Measurements from ENCODE around the gene TMEM45A. TPM values are rescaled to one million over a fixed set of nuclear protein-coding genes. Genes with fewer than 3 reads are reported as not detected.
"Not testable (repeated sequence)": the region's sequence is repeated elsewhere in the genome, so short reads cannot be mapped to it uniquely, and the experiment has no call there.

The TMEM45A gene
- total RNA-seq, 1 experiment from 2014 or later = 21.1 TPM

DNA sequence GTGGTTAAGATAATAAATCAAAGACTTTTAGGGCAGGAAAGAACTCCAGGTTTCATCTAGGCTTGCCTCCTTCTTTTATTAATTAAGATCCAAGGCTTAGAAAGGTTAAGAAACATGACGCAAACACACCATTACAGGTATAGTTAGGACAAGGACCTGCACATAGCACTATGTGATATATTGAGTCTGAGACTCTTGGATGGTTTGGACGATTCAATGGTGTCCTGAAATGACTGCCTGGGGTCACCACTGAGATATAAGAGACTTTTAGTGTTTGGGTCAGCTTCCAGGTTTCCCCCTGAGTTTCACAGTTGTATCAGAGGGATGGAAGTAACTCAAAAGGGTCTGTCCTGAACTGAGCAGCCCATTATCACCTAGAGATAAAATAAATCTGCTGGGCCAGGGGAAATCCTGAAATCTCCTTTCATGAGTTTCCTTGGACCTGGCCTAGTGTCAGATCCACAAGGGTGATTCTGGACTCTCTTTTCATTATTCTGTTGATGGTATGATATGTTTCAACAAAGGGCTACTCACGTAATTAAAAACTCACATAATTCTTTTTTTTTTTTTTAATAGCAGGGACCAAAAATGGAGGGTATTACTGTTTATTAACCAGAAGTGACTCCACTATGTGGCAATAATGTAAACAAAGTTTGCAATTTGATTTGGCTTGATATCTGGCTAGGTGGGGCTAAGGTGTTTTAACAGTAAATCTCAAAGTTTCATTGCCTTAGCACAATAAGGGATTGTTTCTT is 61.4 kb downstream of the TMEM45A start:
- no peak for DNase-seq (ENCODE audit: low read depth, low spot score)
- in situ Hi-C loops (cut with HindIII; ENCODE audit: low pct_unique_long_range_greater_than_20kb, low sequenced_read_pairs) = no loop called here

DNA sequence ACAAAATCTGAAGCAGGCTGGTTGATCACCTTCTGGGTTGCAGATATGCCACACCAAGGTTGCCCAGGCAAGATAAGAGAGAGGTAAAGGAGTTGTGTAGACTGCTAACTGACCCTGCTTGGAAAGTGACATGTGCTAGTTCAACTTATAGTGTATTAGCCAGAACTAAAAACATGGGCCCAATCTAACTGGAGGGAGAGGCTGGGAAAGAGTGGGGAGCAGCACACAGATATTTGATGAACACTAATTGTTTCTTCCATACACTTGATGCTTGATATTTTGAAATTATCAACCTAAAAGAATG is 61.9 kb downstream of the TMEM45A start:
- in situ Hi-C loops (cut with HindIII; ENCODE audit: low pct_unique_long_range_greater_than_20kb, low sequenced_read_pairs) = no loop called here
- DNase-seq (ENCODE audit: low read depth, low spot score) = no peak

- no peak for DNase-seq (ENCODE audit: low read depth, low spot score)
Measured at GRCh38 chr3:100556673-100557310, 64.4 kb downstream of the TMEM45A start.

GRCh38 chr3:100558233-100558632 is 65.8 kb downstream of the TMEM45A start:
- in situ Hi-C loops (cut with HindIII; ENCODE audit: low pct_unique_long_range_greater_than_20kb, low sequenced_read_pairs) = no loop called here
- no peak for DNase-seq (ENCODE audit: low read depth, low spot score)

More at GRCh38 chr3:100556673-100557310, 64.4 kb downstream of the TMEM45A start:
- in situ Hi-C loops (cut with HindIII; ENCODE audit: low pct_unique_long_range_greater_than_20kb, low sequenced_read_pairs) = no loop called here

DNA sequence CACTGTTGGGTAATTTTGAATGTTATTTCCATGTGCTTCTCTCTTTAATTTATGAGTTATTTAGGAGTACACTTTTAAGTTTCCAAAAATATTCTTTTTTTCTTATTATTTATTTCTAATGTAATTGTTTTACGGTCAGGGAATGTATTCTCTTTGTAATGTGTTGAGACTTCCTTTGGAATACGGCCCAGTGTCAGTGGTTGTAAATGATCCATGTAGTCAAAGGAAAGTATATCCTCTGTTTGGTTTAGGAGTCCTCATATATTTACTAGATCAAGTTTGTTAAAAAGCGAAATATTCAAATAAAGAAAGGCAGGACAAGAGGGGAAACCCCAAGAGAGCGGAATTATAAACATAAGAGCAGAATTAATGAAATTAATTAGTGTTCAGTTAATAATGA is 68.0 kb downstream of the TMEM45A start:
- no peak for DNase-seq (ENCODE audit: low read depth, low spot score)

DNA sequence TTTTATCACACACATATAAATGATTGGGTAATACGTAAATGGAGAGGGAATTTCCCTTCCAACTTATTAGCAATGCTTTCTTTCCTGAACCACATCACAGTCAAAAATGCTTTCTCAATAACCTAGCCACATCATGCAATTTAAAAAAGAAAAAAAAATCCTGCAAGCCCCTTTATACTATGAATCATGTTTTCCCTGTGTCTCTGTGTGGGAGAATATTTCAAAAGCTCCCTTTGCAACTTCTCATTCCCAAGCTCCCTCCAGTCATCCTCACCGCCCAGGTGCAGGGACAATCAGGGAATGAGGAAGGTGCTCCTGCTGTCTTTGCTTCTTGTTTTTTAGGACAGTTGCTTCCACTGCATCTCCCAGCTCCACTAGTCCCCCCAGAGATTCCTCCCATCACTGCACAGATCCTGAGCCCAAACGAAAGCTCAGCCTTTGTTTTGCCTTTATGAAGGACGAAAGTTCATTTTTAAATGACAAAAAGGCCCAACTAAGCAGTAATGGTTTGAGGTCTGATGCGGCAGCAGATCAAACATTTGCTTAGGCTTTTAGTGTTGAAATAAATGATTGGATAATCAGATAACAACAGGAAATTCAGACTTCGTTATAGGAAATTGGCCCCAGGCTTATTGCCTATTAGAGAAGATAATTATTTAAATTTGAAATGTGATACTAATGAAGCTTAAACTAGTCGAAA is 69.2 kb downstream of the TMEM45A start:
- DNase-seq (ENCODE audit: low read depth, low spot score) = no peak
- in situ Hi-C loops (cut with HindIII; ENCODE audit: low pct_unique_long_range_greater_than_20kb, low sequenced_read_pairs) = no loop called here

More for the DNA sequence above, 68.0 kb downstream of the TMEM45A start:
- in situ Hi-C loops (cut with HindIII; ENCODE audit: low pct_unique_long_range_greater_than_20kb, low sequenced_read_pairs) = no loop called here

GRCh38 chr3:100562224-100562857 is 69.9 kb downstream of the TMEM45A start:
- in situ Hi-C loops (cut with HindIII; ENCODE audit: low pct_unique_long_range_greater_than_20kb, low sequenced_read_pairs) = no loop called here
- no peak for DNase-seq (ENCODE audit: low read depth, low spot score)

DNA sequence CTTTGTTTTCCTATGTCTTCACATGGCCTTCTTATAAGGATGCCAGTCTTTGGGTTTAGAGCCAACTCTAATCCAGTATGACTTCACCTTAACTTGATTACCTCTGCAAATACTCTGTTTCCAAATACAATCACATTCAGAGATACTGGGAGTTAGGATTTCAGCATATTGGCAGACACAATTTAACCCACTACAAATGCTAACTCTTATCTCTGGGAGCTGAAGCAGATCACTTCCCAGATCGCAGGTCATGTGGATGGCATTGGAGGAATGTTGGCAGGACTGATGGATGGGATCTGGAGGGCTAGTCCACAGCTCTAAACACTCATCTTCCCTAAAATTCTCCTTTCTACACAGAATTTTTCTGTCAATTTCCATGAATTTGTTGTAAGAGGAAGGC is 70.8 kb downstream of the TMEM45A start:
- no peak for DNase-seq (ENCODE audit: low read depth, low spot score)
- in situ Hi-C loops (cut with HindIII; ENCODE audit: low pct_unique_long_range_greater_than_20kb, low sequenced_read_pairs) = no loop called here

- no peak for DNase-seq (ENCODE audit: low read depth, low spot score)
- in situ Hi-C loops (cut with HindIII; ENCODE audit: low pct_unique_long_range_greater_than_20kb, low sequenced_read_pairs) = no loop called here
Measured at GRCh38 chr3:100563652-100564211, 71.3 kb downstream of the TMEM45A start.

GRCh38 chr3:100570811-100571210 is 78.4 kb downstream of the TMEM45A start:
- in situ Hi-C loops (cut with HindIII; ENCODE audit: low pct_unique_long_range_greater_than_20kb, low sequenced_read_pairs) = no loop called here
- no peak for DNase-seq (ENCODE audit: low read depth, low spot score)

DNA sequence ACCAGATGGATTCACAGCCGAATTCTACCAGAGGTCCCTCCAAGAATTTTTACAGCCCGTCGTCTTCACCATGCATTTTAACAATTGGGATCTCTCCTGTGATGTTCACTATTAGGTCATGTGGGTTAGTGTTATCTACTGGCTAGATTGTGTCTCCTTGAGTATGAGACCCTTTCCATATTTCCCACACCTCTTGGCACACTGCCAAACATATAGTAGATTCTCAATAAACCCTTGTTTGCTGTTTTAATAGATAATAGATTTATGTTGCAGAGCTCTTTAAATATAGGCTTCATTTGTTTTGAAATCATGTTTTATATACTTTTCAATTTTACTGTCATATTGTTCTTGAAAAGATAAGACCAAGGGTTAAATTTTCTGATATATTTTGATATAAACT is 82.1 kb downstream of the TMEM45A start:
- in situ Hi-C loops (cut with HindIII; ENCODE audit: low pct_unique_long_range_greater_than_20kb, low sequenced_read_pairs) = no loop called here
- no peak for DNase-seq (ENCODE audit: low read depth, low spot score)

- in situ Hi-C loops (cut with HindIII; ENCODE audit: low pct_unique_long_range_greater_than_20kb, low sequenced_read_pairs) = no loop called here
- no peak for DNase-seq (ENCODE audit: low read depth, low spot score)
Measured at GRCh38 chr3:100575704-100576103, 83.3 kb downstream of the TMEM45A start.

DNA sequence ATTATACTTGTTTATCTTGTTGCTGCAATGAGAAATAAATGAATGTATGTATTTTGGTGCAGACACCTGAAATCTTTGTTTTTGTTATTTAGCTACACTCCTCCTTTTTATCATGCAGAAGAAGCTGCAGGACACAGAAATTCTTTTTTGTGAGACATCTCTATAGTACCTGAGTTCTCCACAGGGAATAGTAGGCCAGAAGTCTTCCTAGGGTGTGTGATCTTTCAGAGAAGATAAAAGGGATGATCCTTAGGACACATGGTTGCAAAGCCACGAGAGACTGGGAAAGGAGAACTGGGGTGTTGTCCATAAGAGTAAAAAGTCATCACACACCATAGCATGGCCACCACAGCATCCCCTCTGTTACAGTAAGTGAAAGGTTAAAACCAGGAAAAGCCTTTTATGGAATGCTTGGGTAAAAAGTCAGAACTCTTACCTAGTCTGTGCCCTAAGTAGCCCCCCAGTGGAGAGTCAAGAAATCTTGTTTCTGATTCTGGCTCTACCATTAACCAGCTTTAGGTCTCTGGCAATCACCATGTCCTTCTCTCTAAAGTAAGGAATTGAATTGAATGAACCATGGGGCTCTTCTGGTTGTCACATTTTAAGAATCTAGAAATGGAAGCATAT is 85.1 kb downstream of the TMEM45A start:
- in situ Hi-C loops (cut with HindIII; ENCODE audit: low pct_unique_long_range_greater_than_20kb, low sequenced_read_pairs) = no loop called here
- peak; percentile 26 for DNase-seq (ENCODE audit: low read depth, low spot score)

- in situ Hi-C loops (cut with HindIII; ENCODE audit: low pct_unique_long_range_greater_than_20kb, low sequenced_read_pairs) = no loop called here
- no peak for DNase-seq (ENCODE audit: low read depth, low spot score)
Measured at GRCh38 chr3:100578646-100579045, 86.2 kb downstream of the TMEM45A start.

DNA sequence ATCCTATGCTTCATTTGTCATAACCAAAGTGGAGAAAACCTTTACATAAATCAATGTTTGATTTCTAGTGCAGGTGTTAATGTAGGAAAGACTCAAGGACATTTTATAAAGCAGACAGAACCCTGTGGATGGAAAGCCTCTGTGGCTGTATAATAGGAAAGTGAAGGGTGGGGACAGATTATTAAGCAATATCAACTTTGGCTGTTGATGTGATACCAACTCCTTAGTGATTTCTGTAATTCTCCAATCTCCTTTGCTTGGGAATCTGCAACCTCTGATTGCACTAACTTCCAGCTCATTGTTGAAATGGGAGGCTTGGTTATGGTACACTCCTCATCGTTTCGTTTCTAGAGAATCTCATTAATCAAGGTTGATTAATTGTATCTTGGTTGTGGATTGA is 87.7 kb downstream of the TMEM45A start:
- in situ Hi-C loops (cut with HindIII; ENCODE audit: low pct_unique_long_range_greater_than_20kb, low sequenced_read_pairs) = no loop called here
- no peak for DNase-seq (ENCODE audit: low read depth, low spot score)

GRCh38 chr3:100581650-100582049 is 89.2 kb downstream of the TMEM45A start:
- in situ Hi-C loops (cut with HindIII; ENCODE audit: low pct_unique_long_range_greater_than_20kb, low sequenced_read_pairs) = no loop called here
- no peak for DNase-seq (ENCODE audit: low read depth, low spot score)

- in situ Hi-C loops (cut with HindIII; ENCODE audit: low pct_unique_long_range_greater_than_20kb, low sequenced_read_pairs); DNase-seq (ENCODE audit: low read depth, low spot score): not testable (repeated sequence)
Measured at GRCh38 chr3:100582157-100582556, 89.7 kb downstream of the TMEM45A start.

All from SK-MEL-5 (cell line).